IPS-NIHi7 (cell line): ENCODE measurements around the gene ZBTB20.

ENCODE experiments used
- DNase-seq: peaks from one replicate; pipeline ENCODE4 v3.0.0; 2012; ENCODE audit warnings: mixed read lengths; ENCODE audit errors: extremely low spot score

The ZBTB20 gene

GRCh38 chr3:114764056-114764492 lies 383.0 kb downstream of the ZBTB20 start:
- no peak for DNase-seq

GRCh38 chr3:114762144-114762543 lies 384.9 kb downstream of the ZBTB20 start:
- DNase-seq: no peak

DNA sequence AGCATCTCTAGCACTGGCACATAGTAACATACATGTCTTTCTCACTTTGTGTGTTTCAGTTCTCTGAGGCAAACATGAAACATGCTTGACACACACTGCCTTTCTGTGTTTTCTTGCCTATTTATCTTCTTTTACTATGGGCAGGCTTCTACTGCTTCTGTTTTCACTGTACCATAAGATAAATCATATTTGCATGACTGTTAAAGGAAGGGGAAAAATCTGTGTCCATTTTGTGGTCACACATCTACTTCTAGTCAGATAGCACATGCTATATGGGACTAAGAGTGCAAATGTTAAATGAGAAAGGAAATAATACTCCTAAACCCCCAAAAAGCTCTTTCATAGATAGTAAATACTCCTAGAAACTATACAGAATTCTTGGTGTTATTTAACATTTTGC lies 386.4 kb downstream of the ZBTB20 start:
- no peak for DNase-seq

DNA sequence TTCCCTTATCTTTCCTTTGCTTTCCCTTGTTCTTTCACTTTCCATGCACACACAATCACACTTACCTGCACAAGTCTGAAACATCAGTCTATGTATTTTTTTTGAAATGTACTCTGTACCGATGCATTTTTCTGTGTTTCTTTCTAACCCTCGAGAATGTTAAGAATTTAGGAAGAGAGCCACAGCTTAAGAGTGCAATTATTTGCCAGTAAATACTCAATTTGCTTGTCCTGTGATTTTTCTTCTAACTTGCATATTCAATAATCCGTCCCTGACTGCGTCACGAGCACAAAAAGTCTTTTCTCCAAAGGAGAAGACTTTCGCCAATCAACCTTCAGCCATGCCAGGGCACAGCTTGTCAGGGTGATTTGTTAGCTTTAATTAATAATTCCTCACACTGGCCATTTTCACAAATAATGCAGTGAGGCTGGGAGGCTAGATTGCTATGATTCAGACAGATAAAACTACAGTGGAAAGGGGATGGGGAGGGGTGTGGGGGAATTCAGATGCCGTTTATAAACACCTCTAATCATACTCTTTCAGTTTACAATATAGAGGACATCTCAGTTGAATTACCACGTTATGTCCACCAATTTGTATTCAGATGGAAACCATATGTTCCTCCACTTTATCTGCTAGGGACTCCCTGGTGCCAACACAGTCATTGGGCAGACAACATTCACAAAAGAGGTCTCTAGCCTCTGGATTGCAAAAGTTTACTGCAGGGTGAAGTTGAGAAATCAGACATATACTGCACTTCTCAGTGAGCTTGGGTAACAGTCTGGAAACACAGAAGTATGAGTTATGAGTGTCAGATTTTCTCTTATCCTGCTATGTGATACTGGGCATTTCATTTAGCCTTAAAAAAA lies 388.0 kb downstream of the ZBTB20 start:
- DNase-seq: no peak

- DNase-seq: no peak
These were observed 390.4 kb downstream of the ZBTB20 start for GRCh38 chr3:114756506-114757279.

- DNase-seq: no peak
These were observed 400.6 kb downstream of the ZBTB20 start for GRCh38 chr3:114746502-114746901.

DNA sequence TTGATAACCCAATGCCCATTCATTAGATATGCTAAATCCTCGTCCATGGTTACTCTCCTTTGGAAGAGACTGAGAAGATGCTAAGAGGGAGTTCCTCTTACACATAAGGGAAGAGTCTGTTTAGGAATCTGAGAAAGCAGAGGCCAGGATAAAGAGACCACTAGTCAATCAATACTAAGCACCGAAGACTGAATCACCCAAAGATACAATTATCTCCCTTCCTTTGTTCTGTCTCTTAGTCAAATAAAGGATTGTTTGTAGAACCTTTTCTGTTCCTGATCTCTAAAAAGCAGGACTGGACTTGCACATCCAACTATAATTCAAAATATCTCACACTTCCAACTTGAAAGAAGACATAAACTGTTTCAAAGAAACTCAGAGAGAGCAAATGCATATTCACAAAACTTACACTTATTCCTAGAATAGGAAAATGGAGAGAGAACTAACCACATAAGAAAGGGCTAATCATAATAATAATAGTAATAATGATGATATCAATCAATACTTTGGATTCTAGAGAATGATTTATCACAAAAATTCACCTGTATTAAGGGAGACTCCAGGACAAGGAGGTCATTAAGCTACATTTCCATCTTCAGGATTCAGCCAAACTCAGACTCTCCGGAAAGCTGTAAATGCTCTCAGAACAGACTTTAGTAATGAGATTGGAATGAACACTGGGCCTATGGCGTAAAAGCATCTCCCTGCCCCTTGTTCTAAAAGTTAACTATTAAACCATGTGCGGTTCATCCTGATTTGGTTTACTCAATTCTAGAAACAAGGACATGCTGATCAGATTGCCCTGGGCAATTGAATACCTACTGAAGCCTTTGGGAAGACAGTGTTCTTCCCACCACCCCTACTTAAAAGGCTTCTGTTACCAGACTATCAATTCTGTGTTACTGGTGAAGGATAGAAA lies 401.5 kb downstream of the ZBTB20 start:
- DNase-seq: no peak

DNA sequence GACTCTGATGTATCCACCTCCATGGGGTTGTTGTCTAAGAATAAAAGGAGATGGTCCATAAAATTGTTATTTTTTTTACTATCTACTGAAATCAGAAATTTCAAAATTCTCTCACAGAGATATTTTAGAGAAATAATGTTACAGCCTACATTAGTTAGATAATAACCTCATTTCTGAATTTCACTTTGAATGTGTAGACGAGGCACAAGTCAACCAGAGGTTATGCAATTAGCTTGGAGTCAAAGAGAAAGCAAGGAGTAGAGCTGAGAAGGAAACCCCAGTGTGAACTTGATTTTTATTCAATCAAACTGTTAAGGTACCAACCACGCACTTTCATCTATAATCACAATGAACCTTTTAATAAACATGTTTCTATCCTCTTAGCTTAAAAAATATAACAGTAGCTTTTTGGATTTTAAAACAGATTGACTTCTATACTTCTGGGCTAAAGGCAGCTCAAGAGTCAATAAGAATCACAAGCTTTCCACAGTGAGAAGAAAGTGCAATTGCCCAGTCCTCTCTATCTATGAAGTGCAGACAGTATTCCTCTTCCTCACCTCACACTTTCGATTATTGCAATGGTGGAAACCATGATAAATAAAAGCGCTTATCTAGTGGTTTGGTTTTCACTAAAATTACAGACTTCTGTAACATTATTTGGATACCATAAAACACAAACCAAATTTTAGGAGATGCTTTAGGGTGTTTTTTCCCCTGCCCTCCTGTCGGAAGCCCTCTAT lies 403.2 kb downstream of the ZBTB20 start:
- no peak for DNase-seq

GRCh38 chr3:114741066-114741465 lies 406.0 kb downstream of the ZBTB20 start:
- no peak for DNase-seq

GRCh38 chr3:114739627-114740026 lies 407.5 kb downstream of the ZBTB20 start:
- DNase-seq: no peak

- DNase-seq: no peak
These were observed 414.7 kb downstream of the ZBTB20 start for GRCh38 chr3:114732353-114732752.

- DNase-seq: no peak
These were observed 416.7 kb downstream of the ZBTB20 start for GRCh38 chr3:114730397-114730796.

- no peak for DNase-seq
These were observed 419.7 kb downstream of the ZBTB20 start for GRCh38 chr3:114727373-114727772.

- no peak for DNase-seq
These were observed 421.1 kb downstream of the ZBTB20 start for GRCh38 chr3:114725966-114726365.

DNA sequence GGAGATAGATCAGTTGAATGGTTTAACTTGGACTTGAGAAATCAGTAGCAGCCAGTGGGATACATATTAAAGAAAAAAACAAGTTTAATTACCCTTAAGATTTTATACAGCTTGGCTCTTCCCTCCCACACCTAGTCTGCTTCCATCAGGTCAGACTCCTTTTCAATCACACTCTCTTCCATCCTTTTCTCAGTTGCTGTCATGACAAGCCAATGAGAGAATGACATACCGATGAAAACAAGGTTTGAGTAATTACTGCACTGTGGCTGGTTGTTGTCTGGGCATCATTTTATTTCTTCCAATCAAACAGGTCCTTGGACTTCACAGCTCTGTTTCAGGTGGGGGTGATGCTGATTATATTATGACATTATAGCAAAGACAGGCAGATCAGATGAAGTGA lies 424.6 kb downstream of the ZBTB20 start:
- no peak for DNase-seq

DNA sequence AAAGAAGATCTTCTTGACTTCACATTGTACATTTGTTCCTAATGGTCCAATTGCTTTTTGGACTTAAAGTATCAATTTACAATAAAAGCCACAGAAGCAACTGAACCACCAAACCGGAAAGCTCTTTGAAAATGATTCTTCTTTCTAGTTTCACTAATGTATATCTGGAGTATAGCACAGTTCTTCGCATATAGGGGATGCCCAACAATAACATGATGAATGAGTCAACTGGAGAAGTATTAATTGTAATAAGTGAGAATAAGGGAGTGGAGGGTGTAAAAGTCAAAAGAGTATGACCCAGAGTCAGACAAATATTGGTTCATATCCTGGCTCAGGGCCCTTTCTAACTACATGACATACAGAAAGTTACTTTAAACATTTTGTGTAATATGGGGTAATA lies 425.2 kb downstream of the ZBTB20 start:
- no peak for DNase-seq

- DNase-seq: no peak
These were observed 425.9 kb downstream of the ZBTB20 start for GRCh38 chr3:114721209-114721608.

- DNase-seq: no peak
These were observed 428.2 kb downstream of the ZBTB20 start for GRCh38 chr3:114718898-114719210.

DNA sequence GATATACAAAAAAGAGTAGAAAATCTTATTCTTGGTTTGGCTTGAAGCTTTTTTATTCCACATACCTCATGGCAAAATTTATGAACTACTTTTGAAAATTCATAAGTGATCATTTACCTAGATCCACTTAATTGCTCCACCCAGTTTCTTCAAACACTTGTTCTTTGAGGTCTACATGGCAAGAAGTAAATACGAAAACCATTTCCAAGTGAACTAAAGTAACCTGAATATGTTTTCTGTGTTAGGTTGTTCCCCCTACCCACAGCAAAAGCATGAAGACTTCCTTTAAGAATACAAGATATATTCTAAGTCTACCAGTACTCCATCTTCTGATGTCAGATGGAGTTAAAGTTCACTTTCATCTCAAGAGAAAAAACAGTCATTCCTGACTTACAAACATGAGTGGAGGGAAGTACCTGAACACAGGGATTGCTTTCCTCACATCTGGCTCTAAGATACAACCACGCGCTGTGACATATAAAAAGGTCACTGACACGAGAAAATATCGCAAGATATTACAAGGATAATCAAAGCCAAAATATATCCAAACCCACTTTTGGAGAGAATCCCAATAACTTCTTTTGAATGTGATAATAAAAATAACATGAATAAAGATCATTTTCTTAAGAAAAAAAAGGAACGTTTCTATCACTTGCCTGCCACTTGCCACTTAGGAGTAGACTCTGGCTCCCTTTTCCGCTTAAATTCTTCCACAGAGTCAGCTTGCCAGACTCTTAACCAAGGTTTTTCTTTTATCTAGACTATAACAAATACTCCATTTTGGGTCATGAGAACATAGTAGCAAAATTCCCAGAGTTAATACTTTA lies 428.8 kb downstream of the ZBTB20 start:
- no peak for DNase-seq

DNA sequence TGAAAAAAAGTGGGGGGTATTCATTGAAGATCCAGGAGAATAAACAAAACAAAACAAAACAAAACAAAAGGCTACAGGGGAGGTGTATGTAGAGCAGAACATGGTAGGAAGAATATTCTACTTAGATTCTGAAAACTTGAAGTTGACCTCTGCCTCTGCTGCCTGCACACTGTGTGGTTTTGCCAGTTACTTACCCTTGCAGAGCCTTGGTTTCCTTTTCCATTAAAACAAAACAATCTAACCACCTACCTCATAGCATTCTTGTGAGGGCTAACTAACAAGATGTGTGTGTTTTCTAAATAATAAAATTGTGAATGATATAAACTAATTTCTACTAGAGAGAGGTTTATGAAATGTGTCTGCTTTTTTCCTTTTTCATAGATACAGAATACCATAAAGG lies 430.2 kb downstream of the ZBTB20 start:
- no peak for DNase-seq
